SU-DHL-6 (cell line): ENCODE data around the gene INPP4B.
A peak's percentile ranks its signal among the peaks of the same experiment; 100 is the strongest.

Experiments
- H2AFZ ChIP-seq: fragments of 200-600 bp; sonication (generic); 2 replicates; pipeline ENCODE4 v1.6.1; 2014; ENCODE audit warnings: low read depth, mild to moderate bottlenecking, moderate library complexity, mixed read lengths, antibody characterized with exemption, low read length; ENCODE audit not compliant: severe bottlenecking
- H3F3A ChIP-seq: fragments of 200-600 bp; shearing (Covaris generic); 2 replicates; pipeline ENCODE4 v1.6.0; 2016; ENCODE audit warnings: antibody characterized with exemption, mild to moderate bottlenecking; ENCODE audit not compliant: insufficient read depth
- H3K27ac ChIP-seq: fragments of 200-600 bp; sonication (generic); 2 replicates; pipeline ENCODE4 v1.5.1; 2016; ENCODE audit warnings: low read depth, mild to moderate bottlenecking, low read length, moderate library complexity, mixed read lengths
- H3K27me3 ChIP-seq: fragments of 200-600 bp; sonication (generic), shearing (Covaris generic); 2 replicates; pipeline ENCODE4 v1.6.0; 2014; ENCODE audit warnings: mild to moderate bottlenecking, low read length
- H3K36me3 ChIP-seq: fragments of 200-600 bp; sonication (generic); 2 replicates; pipeline ENCODE4 v1.6.1; 2014; ENCODE audit warnings: mild to moderate bottlenecking, low read length, mixed read lengths
- H3K4me2 ChIP-seq: fragments of 300-600, 200-600 bp; shearing (Covaris generic), sonication (generic); 2 replicates; pipeline ENCODE4 v1.6.0; 2014; ENCODE audit warnings: low read length, low read depth, mild to moderate bottlenecking; ENCODE audit not compliant: poor library complexity, severe bottlenecking
- H3K4me3 ChIP-seq: fragments of 200-600 bp; sonication (generic); 2 replicates; pipeline ENCODE4 v1.5.1; 2014; ENCODE audit warnings: antibody characterized with exemption, low read length, mild to moderate bottlenecking, mixed read lengths; ENCODE audit not compliant: insufficient read depth, poor library complexity, severe bottlenecking
- H3K79me2 ChIP-seq: fragments of 200-600 bp; sonication (generic); 2 replicates; pipeline ENCODE4 v1.6.1; 2014; ENCODE audit warnings: mild to moderate bottlenecking, low read length, moderate library complexity; ENCODE audit not compliant: insufficient read depth
- H3K9ac ChIP-seq: fragments of 200-600 bp; sonication (generic); 2 replicates; pipeline ENCODE4 v1.7.0; 2014; ENCODE audit warnings: mild to moderate bottlenecking, low read length
- H3K9me2 ChIP-seq: fragments of 200-600 bp; sonication (generic); replicated peaks from 2 replicates; pipeline ENCODE4 v1.6.1; 2014; ENCODE audit warnings: low read length; ENCODE audit not compliant: insufficient read depth
- H3K9me3 ChIP-seq: fragments of 200-600 bp; sonication (generic); 2 replicates; pipeline ENCODE4 v1.6.1; 2014; ENCODE audit warnings: low read length, mixed read lengths; ENCODE audit not compliant: insufficient read depth
- H4K20me1 ChIP-seq: fragments of 200-600 bp; sonication (generic); 2 replicates; pipeline ENCODE4 v1.6.1; 2014; ENCODE audit warnings: low read depth, mild to moderate bottlenecking, antibody characterized with exemption, low read length, moderate library complexity, mixed read lengths
- EZH2phosphoT487 ChIP-seq: fragments of 200-600 bp; sonication (generic), shearing (Covaris generic); conservative IDR thresholded peaks from 2 replicates; pipeline ENCODE4 v1.6.1; 2018; ENCODE audit warnings: mild to moderate bottlenecking, antibody characterized with exemption, low read length, moderate library complexity, mixed read lengths
- TF ChIP-seq, protein P1 (sequence below): fragments of 200-600 bp; sonication (generic); IDR thresholded peaks from one replicate; pipeline ENCODE4 v1.5.1; 2017; ENCODE audit warnings: antibody characterized with exemption, mild to moderate bottlenecking, low read length, moderate library complexity; ENCODE audit not compliant: insufficient read depth, poor library complexity, severe bottlenecking

INPP4B gene

DNA sequence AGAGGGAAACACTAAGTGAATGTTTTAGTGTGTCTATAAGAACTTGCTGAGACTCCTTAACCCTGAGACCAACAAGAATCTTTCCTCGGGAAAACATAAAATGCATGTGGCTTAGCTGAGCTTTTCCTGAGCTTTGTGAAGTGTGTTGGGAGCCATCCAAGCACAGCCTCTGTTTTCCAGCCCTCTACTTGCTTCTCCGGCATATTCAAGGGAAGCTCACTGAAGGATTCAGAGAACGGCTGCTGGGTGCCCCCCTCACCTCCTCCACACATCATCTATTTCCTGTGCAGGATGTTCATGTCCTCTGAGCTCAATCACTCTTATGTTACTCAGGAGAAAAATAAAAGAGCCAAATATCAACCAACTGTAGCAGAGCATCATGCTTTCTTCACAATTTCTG, 717.6 kb downstream of the INPP4B start:
- Histone ChIP-seq H3K36me3 (no peaks in the 10 kb centered on the region), H3K4me3 (no peak overlapping the region), H3K9me3 (no peaks in the 10 kb centered on the region), H3K9ac (no peak overlapping the region), H3K9me2 (no peaks in the 10 kb centered on the region), H3K27me3 (no peaks in the 10 kb centered on the region), H3K4me2 (no peak overlapping the region), H3K27ac (no peak overlapping the region), H4K20me1 (no peaks in the 10 kb centered on the region), H2AFZ (no peak overlapping the region), H3F3A (no peaks in the 10 kb centered on the region), H3K79me2 (no peaks in the 10 kb centered on the region)
- TF ChIP-seq, protein P1, sequence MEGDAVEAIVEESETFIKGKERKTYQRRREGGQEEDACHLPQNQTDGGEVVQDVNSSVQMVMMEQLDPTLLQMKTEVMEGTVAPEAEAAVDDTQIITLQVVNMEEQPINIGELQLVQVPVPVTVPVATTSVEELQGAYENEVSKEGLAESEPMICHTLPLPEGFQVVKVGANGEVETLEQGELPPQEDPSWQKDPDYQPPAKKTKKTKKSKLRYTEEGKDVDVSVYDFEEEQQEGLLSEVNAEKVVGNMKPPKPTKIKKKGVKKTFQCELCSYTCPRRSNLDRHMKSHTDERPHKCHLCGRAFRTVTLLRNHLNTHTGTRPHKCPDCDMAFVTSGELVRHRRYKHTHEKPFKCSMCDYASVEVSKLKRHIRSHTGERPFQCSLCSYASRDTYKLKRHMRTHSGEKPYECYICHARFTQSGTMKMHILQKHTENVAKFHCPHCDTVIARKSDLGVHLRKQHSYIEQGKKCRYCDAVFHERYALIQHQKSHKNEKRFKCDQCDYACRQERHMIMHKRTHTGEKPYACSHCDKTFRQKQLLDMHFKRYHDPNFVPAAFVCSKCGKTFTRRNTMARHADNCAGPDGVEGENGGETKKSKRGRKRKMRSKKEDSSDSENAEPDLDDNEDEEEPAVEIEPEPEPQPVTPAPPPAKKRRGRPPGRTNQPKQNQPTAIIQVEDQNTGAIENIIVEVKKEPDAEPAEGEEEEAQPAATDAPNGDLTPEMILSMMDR: no peak
- no peak for TF ChIP-seq EZH2phosphoT487

GRCh38 chr4:142126890-142127497, 719.1 kb downstream of the INPP4B start:
- H3K36me3 ChIP-seq: no peaks in the 10 kb centered on the region
- H3K4me3 ChIP-seq: no peak overlapping the region
- no peaks in the 10 kb centered on the region for H3K27me3 ChIP-seq
- H3K4me2 ChIP-seq: no peak overlapping the region
- no peaks in the 10 kb centered on the region for H3F3A ChIP-seq
- H3K9me3 ChIP-seq: no peaks in the 10 kb centered on the region
- no peak overlapping the region for H2AFZ ChIP-seq
- no peaks in the 10 kb centered on the region for H3K79me2 ChIP-seq
- H4K20me1 ChIP-seq: no peaks in the 10 kb centered on the region
- H3K27ac ChIP-seq: no peak overlapping the region
- no peak overlapping the region for H3K9ac ChIP-seq
- TF ChIP-seq, protein P1: peak; percentile 25
- no peak for TF ChIP-seq EZH2phosphoT487
- H3K9me2 ChIP-seq: no peaks in the 10 kb centered on the region

- Histone ChIP-seq H3K4me2 (no peak overlapping the region), H3K4me3 (no peak overlapping the region), H3K79me2 (no peaks in the 10 kb centered on the region), H3K9me3 (no peaks in the 10 kb centered on the region), H3K9ac (no peak overlapping the region), H4K20me1 (no peaks in the 10 kb centered on the region), H3K27me3 (no peaks in the 10 kb centered on the region), H3F3A (no peaks in the 10 kb centered on the region), H2AFZ (no peak overlapping the region), H3K9me2 (no peaks in the 10 kb centered on the region), H3K36me3 (no peaks in the 10 kb centered on the region), H3K27ac (no peak overlapping the region)
- TF ChIP-seq EZH2phosphoT487: no peak
- TF ChIP-seq, protein P1: no peak
These were observed 721.2 kb downstream of the INPP4B start for GRCh38 chr4:142124874-142125273.
